Liver (tissue), 9 donors: Measurements from ENCODE around the gene IFNLR1. TPM values are rescaled to one million over a fixed set of nuclear protein-coding genes. Genes with fewer than 3 reads are reported as not detected.

ENCODE experiments used
- DNase-seq: peaks from one replicate; pipeline ENCODE4 v3.0.0-alpha.2; 2017; ENCODE audit warnings: low spot score
- H3K27ac ChIP-seq, 2 donors: one replicate each; pipeline ENCODE4 v1.7.0; 2013; ENCODE audit warnings: inconsistent platforms in 2 of 2, low read length in 2 of 2, control low read depth in 1 of 2, low read depth in 1 of 2, mild to moderate bottlenecking in 1 of 2
- H3K27me3 ChIP-seq, 4 donors: one replicate each; pipeline versions ENCODE4 v1.6.1 to v1.7.0; 2013; ENCODE audit warnings: low read length in 3 of 4, inconsistent platforms in 1 of 4, mild to moderate bottlenecking in 1 of 4, moderate library complexity in 1 of 4; ENCODE audit not compliant: control insufficient read depth in 4 of 4, insufficient read depth in 4 of 4
- H3K36me3 ChIP-seq, 4 donors: one replicate each; pipeline versions ENCODE4 v1.6.1 to v1.7.0; 2013; ENCODE audit warnings: low read length in 3 of 4, mild to moderate bottlenecking in 3 of 4, low read depth in 1 of 4, moderate library complexity in 1 of 4; ENCODE audit not compliant: control insufficient read depth in 4 of 4, insufficient read depth in 3 of 4
- H3K4me1 ChIP-seq, 4 donors: one replicate each; pipeline versions ENCODE4 v1.6.1 to v1.7.0; 2013; ENCODE audit warnings: low read length in 3 of 4, mild to moderate bottlenecking in 3 of 4, moderate library complexity in 1 of 4; ENCODE audit not compliant: control insufficient read depth in 4 of 4, insufficient read depth in 4 of 4
- H3K4me3 ChIP-seq, 3 donors: one replicate each; pipeline versions ENCODE4 v1.6.1 to v1.7.0; 2013; ENCODE audit warnings: low read length in 3 of 3, control low read depth in 1 of 3, low read depth in 1 of 3, mild to moderate bottlenecking in 1 of 3
- H3K9ac ChIP-seq, 2 donors: one replicate each; pipeline ENCODE4 v1.7.0; 2013; ENCODE audit warnings: low read length in 2 of 2, mild to moderate bottlenecking in 2 of 2, moderate library complexity in 2 of 2, control low read depth in 1 of 2, low read depth in 1 of 2
- H3K9me3 ChIP-seq, 4 donors: one replicate each; pipeline versions ENCODE4 v1.6.1 to v1.7.0; 2013; ENCODE audit warnings: low read length in 3 of 4; ENCODE audit not compliant: control insufficient read depth in 4 of 4
- CTCF ChIP-seq: fragments of 150-350 bp; IDR thresholded peaks from 2 replicates; pipeline ENCODE4 v1.5.1; 2017; ENCODE audit warnings: improper control_type of control experiment, low read depth, low read length; ENCODE audit not compliant: missing input control
- FOXA1 ChIP-seq: IDR thresholded peaks from 2 replicates; pipeline ENCODE4 v1.6.1; 2016; ENCODE audit warnings: antibody characterized with exemption
- FOXA2 ChIP-seq: IDR thresholded peaks from 2 replicates; pipeline ENCODE4 v1.6.1; 2016; ENCODE audit warnings: antibody characterized with exemption
- GABPA ChIP-seq, 2 donors: IDR thresholded peaks in 1 of 2; conservative IDR thresholded peaks in 1 of 2; 2 replicates each; pipeline ENCODE4 v1.6.1; 2016; ENCODE audit warnings: antibody characterized with exemption in 2 of 2, mild to moderate bottlenecking in 1 of 2, moderate library complexity in 1 of 2
- HNF4A ChIP-seq, 2 donors: conservative IDR thresholded peaks; 2 replicates each; pipeline ENCODE4 v1.6.1; 2016; ENCODE audit warnings: antibody characterized with exemption in 2 of 2, mild to moderate bottlenecking in 2 of 2
- HNF4G ChIP-seq: IDR thresholded peaks from 2 replicates; pipeline ENCODE4 v1.6.1; 2016; ENCODE audit warnings: antibody characterized with exemption
- NR2F2 ChIP-seq: IDR thresholded peaks from 2 replicates; pipeline ENCODE4 v1.6.1; 2016; ENCODE audit warnings: antibody characterized with exemption
- RAD21 ChIP-seq, 2 donors: IDR thresholded peaks; 2 replicates each; pipeline ENCODE4 v1.6.1; 2016; ENCODE audit warnings: antibody characterized with exemption in 2 of 2, mild to moderate bottlenecking in 2 of 2
- RXRA ChIP-seq, 2 donors: IDR thresholded peaks; 2 replicates each; pipeline ENCODE4 v1.6.1; 2017 to 2018; ENCODE audit warnings: antibody characterized with exemption in 2 of 2, mild to moderate bottlenecking in 1 of 2
- SP1 ChIP-seq: IDR thresholded peaks from 2 replicates; pipeline ENCODE4 v1.6.1; 2018; ENCODE audit warnings: antibody characterized with exemption, mild to moderate bottlenecking
- TAF1 ChIP-seq: conservative IDR thresholded peaks from 2 replicates; pipeline ENCODE4 v1.6.1; 2016; ENCODE audit warnings: antibody characterized with exemption, mild to moderate bottlenecking
- WGBS: extraction: QIAGEN DNeasy Blood & Tissue Kit; methylation state at CpG from one replicate; pipeline ENCODE4 v1.1.7; 2013; 5-methylcytosine and 5-hydroxymethylcytosine counted together
- polyA plus RNA-seq, 2 donors: library from polyadenylated mRNA; stranded (reverse) in 1 of 2; unstranded in 1 of 2; fragments of 200-250 nt in 1 of 2; fragments of >200 nt in 1 of 2; fragmentation: Nextera tagmentation in 1 of 2; extraction: Ambion mirVana in 1 of 2; gene quantifications; one replicate each; pipeline versions ENCODE4 v1.2.1 to v1.2.3, GENCODE V29; 2013 to 2015
- total RNA-seq, 2 donors: library from RNA; depleted of rRNA; stranded (reverse); fragments of >200 nt; gene quantifications; one replicate each; pipeline ENCODE4 v1.2.3, GENCODE V29; 2014
- TF ChIP-seq, protein P1 (sequence below): IDR thresholded peaks from 2 replicates; pipeline ENCODE4 v1.6.1; 2016; ENCODE audit warnings: antibody characterized with exemption, mild to moderate bottlenecking
- TF ChIP-seq, protein P2 (sequence below): IDR thresholded peaks from 2 replicates; pipeline ENCODE4 v1.6.1; 2016; ENCODE audit warnings: antibody characterized with exemption
- TF ChIP-seq, protein P3 (sequence below): IDR thresholded peaks from 2 replicates; pipeline ENCODE4 v1.6.1; 2016; ENCODE audit warnings: antibody characterized with exemption
- donor health status: healthy.
- donor health status: healthy.
- donor health status: healthy.
- donor health status: healthy.
- donor health status: healthy.

The IFNLR1 gene
- total and polyA plus RNA-seq, 4 donors: 2.2 to 6.4 (median 3.5) TPM

- DNase-seq: no peak
- 93% methylated on average over 7 of the region's 7 CpGs for WGBS
- H3K36me3 ChIP-seq: peaks cover 0 to 16% (median 7%) of the 10 kb centered on the region in 4 donors
- H3K27me3 ChIP-seq: no peaks in the 10 kb centered on the region
- no peak overlapping the region for H3K9ac ChIP-seq
- H3K27ac ChIP-seq: no peak overlapping the region
- no peak for TF ChIP-seq FOXA1
- no peak overlapping the region for H3K4me3 ChIP-seq
- no peaks in the 10 kb centered on the region for H3K9me3 ChIP-seq
- H3K4me1 ChIP-seq: peaks cover 0 to 10% (median 8%) of the 10 kb centered on the region in 4 donors
These were observed 18.8 kb downstream of the IFNLR1 start for GRCh38 chr1:24168245-24168644.

DNA sequence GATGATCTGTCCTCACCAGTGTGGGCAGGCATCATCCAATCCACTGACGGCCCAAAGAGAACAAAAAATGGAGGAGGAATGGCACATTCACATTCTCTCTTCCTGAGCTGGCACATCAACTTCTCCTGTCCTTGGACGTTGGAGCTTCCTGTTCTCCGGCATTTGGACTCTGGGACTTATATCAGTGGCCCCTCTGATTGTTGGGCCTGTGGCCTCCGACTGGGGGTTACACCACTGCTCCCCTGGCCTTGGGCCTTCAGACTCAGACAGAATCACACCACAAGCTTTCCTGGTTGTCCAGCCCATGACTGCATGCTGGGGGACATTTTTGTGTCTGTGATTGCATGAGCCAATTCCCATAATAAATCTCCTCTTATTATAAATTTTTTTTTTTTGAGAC, 20.1 kb downstream of the IFNLR1 start:
- no peaks in the 10 kb centered on the region for H3K27me3 ChIP-seq
- no peak overlapping the region for H3K27ac ChIP-seq
- no peak overlapping the region for H3K4me3 ChIP-seq
- TF ChIP-seq HNF4A (conservative IDR thresholded peaks at IDR 0.05) (peak in 1 of 2 donors; percentile 26), SP1 (no peak), NR2F2 (no peak)
- TF ChIP-seq, protein P1, sequence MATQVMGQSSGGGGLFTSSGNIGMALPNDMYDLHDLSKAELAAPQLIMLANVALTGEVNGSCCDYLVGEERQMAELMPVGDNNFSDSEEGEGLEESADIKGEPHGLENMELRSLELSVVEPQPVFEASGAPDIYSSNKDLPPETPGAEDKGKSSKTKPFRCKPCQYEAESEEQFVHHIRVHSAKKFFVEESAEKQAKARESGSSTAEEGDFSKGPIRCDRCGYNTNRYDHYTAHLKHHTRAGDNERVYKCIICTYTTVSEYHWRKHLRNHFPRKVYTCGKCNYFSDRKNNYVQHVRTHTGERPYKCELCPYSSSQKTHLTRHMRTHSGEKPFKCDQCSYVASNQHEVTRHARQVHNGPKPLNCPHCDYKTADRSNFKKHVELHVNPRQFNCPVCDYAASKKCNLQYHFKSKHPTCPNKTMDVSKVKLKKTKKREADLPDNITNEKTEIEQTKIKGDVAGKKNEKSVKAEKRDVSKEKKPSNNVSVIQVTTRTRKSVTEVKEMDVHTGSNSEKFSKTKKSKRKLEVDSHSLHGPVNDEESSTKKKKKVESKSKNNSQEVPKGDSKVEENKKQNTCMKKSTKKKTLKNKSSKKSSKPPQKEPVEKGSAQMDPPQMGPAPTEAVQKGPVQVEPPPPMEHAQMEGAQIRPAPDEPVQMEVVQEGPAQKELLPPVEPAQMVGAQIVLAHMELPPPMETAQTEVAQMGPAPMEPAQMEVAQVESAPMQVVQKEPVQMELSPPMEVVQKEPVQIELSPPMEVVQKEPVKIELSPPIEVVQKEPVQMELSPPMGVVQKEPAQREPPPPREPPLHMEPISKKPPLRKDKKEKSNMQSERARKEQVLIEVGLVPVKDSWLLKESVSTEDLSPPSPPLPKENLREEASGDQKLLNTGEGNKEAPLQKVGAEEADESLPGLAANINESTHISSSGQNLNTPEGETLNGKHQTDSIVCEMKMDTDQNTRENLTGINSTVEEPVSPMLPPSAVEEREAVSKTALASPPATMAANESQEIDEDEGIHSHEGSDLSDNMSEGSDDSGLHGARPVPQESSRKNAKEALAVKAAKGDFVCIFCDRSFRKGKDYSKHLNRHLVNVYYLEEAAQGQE: no peak
- peaks cover 0 to 10% (median 8%) of the 10 kb centered on the region in 4 donors for H3K4me1 ChIP-seq
- H3K36me3 ChIP-seq: peaks cover 0 to 14% (median 7%) of the 10 kb centered on the region in 4 donors
- H3K9me3 ChIP-seq: no peaks in the 10 kb centered on the region
- 54% methylated on average over 4 of the region's 4 CpGs for WGBS
- DNase-seq: no peak
- H3K9ac ChIP-seq: no peak overlapping the region

DNA sequence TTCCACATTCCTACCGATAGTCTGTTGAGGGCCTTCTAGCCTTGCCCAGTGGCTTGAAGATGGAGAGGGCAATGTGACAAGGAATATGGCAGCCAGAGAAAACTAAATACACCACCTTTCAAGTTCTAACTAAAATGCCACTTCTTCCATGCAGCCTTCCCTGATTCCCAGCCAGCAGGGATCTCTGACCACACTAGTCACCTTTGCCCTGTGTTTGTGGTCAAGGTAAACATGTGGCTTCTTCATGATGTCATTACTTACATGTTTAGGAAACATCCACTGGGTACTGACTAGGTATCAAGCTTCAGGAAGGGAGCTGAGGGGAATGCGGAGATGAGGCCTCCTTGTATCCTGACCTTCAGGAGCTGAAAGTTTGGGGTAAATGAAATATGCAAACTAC, 21.6 kb downstream of the IFNLR1 start:
- TF ChIP-seq RAD21 (IDR thresholded peaks at IDR 0.05) (no peak), FOXA2 (no peak), NR2F2 (no peak), CTCF (no peak), TAF1 (no peak), HNF4G (no peak), RXRA (IDR thresholded peaks at IDR 0.05) (peak; percentile 30), GABPA (IDR thresholded peaks at IDR 0.05 in 1 of 2, conservative IDR thresholded peaks at IDR 0.05 in 1 of 2) (no peak), HNF4A (conservative IDR thresholded peaks at IDR 0.05) (peak; percentile 35 to 63)
- TF ChIP-seq, protein P1: no peak
- TF ChIP-seq, protein P2, sequence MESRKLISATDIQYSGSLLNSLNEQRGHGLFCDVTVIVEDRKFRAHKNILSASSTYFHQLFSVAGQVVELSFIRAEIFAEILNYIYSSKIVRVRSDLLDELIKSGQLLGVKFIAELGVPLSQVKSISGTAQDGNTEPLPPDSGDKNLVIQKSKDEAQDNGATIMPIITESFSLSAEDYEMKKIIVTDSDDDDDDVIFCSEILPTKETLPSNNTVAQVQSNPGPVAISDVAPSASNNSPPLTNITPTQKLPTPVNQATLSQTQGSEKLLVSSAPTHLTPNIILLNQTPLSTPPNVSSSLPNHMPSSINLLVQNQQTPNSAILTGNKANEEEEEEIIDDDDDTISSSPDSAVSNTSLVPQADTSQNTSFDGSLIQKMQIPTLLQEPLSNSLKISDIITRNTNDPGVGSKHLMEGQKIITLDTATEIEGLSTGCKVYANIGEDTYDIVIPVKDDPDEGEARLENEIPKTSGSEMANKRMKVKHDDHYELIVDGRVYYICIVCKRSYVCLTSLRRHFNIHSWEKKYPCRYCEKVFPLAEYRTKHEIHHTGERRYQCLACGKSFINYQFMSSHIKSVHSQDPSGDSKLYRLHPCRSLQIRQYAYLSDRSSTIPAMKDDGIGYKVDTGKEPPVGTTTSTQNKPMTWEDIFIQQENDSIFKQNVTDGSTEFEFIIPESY: no peak
- TF ChIP-seq, protein P3, sequence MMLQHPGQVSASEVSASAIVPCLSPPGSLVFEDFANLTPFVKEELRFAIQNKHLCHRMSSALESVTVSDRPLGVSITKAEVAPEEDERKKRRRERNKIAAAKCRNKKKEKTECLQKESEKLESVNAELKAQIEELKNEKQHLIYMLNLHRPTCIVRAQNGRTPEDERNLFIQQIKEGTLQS: no peak
- no peak for DNase-seq
- Histone ChIP-seq H3K9ac (no peak overlapping the region), H3K4me1 (peaks cover 0 to 10% (median 8%) of the 10 kb centered on the region in 4 donors), H3K27me3 (no peaks in the 10 kb centered on the region), H3K36me3 (peaks cover 0 to 23% (median 7%) of the 10 kb centered on the region in 4 donors), H3K9me3 (no peaks in the 10 kb centered on the region), H3K4me3 (no peak overlapping the region), H3K27ac (no peak overlapping the region)
- 96% methylated on average over 2 of the region's 2 CpGs for WGBS
